Measurements from ENCODE around the gene SPECC1L. TPM values are rescaled to one million over a fixed set of nuclear protein-coding genes. Genes with fewer than 3 reads are reported as not detected.

SPECC1L gene
- total RNA-seq, 1 donor: 40.2 TPM

DNA sequence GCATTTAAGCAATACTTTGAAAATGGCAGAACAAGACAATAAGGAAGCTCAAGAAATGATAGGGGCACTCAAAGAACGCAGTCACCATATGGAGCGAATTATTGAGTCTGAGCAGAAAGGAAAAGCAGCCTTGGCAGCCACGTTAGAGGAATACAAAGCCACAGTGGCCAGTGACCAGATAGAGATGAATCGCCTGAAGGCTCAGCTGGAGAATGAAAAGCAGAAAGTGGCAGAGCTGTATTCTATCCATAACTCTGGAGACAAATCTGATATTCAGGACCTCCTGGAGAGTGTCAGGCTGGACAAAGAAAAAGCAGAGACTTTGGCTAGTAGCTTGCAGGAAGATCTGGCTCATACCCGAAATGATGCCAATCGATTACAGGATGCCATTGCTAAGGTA, 51.9 kb downstream of the SPECC1L start:
- TF ChIP-seq, protein P1, sequence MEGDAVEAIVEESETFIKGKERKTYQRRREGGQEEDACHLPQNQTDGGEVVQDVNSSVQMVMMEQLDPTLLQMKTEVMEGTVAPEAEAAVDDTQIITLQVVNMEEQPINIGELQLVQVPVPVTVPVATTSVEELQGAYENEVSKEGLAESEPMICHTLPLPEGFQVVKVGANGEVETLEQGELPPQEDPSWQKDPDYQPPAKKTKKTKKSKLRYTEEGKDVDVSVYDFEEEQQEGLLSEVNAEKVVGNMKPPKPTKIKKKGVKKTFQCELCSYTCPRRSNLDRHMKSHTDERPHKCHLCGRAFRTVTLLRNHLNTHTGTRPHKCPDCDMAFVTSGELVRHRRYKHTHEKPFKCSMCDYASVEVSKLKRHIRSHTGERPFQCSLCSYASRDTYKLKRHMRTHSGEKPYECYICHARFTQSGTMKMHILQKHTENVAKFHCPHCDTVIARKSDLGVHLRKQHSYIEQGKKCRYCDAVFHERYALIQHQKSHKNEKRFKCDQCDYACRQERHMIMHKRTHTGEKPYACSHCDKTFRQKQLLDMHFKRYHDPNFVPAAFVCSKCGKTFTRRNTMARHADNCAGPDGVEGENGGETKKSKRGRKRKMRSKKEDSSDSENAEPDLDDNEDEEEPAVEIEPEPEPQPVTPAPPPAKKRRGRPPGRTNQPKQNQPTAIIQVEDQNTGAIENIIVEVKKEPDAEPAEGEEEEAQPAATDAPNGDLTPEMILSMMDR (IDR thresholded peaks at IDR 0.05; ENCODE audit: insufficient read depth, low read depth, low read length): no peak
- H3K4me3 ChIP-seq (ENCODE audit: low read depth, low read length): no peak overlapping the region
- no peak for DNase-seq (ENCODE audit: low read depth)

DNA sequence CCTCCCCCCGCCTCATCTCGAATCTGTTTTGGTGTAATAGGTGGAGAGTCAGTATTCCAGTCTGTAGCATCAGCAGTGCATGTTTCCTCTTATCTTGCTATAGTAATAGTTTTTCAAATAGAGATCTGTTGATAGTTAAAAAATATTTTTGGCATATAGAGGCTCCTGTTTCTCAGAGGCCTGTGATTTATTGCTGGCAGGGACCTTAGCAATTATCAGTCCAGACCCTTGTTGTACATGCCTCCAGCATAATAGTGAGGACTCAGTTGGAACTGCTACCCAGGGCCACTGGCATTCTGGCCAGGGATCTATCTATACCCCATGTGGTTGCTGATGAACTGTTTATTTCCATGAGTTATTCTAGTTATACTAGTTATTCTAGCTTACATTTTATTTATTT, 52.6 kb downstream of the SPECC1L start:
- H3K4me3 ChIP-seq (ENCODE audit: low read depth, low read length): no peak overlapping the region
- DNase-seq (ENCODE audit: low read depth): no peak
- TF ChIP-seq, protein P1 (IDR thresholded peaks at IDR 0.05; ENCODE audit: insufficient read depth, low read depth, low read length): no peak

DNA sequence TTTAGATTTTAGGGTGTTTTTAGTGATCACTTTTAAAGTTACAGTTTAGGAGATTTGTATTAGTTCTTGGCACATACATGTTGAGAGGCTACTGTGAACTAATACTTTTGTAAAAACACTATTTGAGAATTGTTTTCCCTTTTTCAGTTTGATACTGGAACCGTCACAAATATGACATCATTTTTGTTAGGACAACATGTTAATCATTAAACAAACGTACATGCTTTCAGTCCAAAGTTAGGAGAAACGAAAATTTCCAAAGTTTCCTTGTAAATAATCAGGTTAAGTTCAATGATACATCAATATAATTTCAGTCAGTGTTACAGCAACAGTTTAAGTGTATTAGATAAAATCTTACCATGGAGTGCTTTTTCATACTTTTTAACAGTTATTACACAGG, 53.1 kb downstream of the SPECC1L start:
- TF ChIP-seq, protein P1 (IDR thresholded peaks at IDR 0.05; ENCODE audit: insufficient read depth, low read depth, low read length): no peak
- no peak for DNase-seq (ENCODE audit: low read depth)
- no peak overlapping the region for H3K4me3 ChIP-seq (ENCODE audit: low read depth, low read length)

DNA sequence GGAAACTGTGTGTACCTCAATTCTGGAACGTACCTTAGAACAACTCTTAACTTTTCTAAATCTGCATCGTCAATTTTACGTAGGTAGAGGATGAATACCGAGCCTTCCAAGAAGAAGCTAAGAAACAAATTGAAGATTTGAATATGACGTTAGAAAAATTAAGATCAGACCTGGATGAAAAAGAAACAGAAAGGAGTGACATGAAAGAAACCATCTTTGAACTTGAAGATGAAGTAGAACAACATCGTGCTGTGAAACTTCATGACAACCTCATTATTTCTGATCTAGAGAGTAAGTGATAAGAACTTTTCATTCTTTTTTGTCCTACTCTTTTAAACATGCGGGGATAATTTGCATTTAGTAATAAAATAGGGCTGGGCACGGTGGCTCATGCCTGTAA, 53.5 kb downstream of the SPECC1L start:
- H3K4me3 ChIP-seq (ENCODE audit: low read depth, low read length): no peak overlapping the region
- DNase-seq (ENCODE audit: low read depth): no peak
- TF ChIP-seq, protein P1 (IDR thresholded peaks at IDR 0.05; ENCODE audit: insufficient read depth, low read depth, low read length): no peak

DNA sequence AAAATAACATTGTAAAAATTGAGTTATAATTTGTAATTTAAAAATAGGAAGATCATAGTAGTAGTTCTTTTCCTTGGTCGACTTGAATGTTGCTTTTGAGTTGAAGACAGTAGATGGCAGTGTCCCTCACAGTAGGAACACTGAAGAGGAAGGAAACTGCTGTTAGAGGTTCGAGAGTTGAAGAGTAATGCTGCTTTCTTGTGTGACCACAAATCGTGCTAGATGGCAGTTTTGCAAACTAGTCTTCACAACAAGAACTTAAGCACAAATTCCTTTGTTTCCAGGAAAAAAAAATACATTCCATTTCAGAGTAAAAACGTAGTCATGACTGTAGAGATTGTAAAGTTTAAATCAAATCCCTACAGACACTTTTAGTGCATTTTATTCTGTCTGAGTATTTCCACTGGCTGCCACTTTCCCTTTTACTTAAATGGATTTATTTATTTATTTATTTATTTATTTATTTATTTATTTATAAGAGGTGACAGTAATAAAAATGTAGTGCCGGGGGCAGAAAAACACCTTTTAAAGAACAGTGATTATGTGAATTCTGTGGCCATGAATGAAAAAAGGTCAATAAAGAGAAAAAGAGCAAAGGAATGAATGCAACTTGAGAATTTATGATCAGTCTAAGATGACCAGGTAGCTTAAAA, 54.6 kb downstream of the SPECC1L start:
- TF ChIP-seq, protein P1 (IDR thresholded peaks at IDR 0.05; ENCODE audit: insufficient read depth, low read depth, low read length): peak; percentile 74
- DNase-seq (ENCODE audit: low read depth): peak; percentile 88
- H3K4me3 ChIP-seq (ENCODE audit: low read depth, low read length): no peak overlapping the region

DNA sequence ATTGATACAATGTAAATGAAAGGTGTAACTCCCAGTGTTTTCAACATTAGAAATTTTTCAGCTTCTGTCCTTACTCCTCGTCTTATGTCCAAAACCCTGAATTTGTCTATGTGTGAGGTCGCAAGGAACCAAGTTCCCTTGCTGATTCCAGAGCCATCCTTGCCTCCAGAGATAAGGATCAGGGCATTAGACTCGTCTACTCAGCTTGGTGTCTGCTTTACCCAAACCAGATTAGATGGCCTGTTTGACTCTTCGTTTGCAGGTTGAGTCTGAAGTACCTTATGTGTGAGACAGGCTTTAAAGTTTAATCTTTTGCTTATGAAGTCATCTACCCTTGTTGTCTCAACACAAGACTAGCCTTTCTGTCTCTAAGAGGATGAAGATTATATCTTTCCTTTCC, 55.6 kb downstream of the SPECC1L start:
- H3K4me3 ChIP-seq (ENCODE audit: low read depth, low read length): no peak overlapping the region
- TF ChIP-seq, protein P1 (IDR thresholded peaks at IDR 0.05; ENCODE audit: insufficient read depth, low read depth, low read length): no peak
- no peak for DNase-seq (ENCODE audit: low read depth)

DNA sequence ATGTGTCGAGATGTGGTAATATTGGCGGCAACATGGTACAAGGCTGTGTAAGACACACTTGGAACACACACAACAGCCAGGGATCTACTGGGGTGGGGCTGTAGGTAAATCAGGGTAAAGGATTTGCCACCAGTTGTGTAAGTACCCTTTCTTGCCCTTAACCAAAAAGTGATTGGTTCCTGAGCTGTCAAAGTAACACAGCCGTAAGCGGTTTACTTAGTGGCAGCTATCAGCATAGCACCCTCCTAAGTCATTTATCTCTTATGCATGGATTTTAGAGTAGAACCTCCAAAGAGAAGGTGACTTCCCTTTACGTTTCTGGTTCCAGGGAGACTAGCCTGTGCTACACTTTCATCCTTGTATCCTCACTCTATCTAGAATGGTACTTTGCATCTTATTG, 57.2 kb downstream of the SPECC1L start:
- TF ChIP-seq, protein P1 (IDR thresholded peaks at IDR 0.05; ENCODE audit: insufficient read depth, low read depth, low read length): no peak
- no peak for DNase-seq (ENCODE audit: low read depth)

More for the DNA sequence above, 57.2 kb downstream of the SPECC1L start:
- H3K4me3 ChIP-seq (ENCODE audit: low read depth, low read length): no peak overlapping the region
